Nephron progenitor cell (in vitro differentiated cells): Measurements from ENCODE around the gene RAD1.

Source experiments
- DNase-seq: peaks from one replicate; pipeline ENCODE4 v3.0.0; 2021
- H3K27ac Mint-ChIP-seq: 2 replicates; pipeline ENCODE4 v1.8.0; 2021; ENCODE audit warnings: mild to moderate bottlenecking, moderate library complexity, mixed read lengths
- H3K27me3 Mint-ChIP-seq: 2 replicates; pipeline ENCODE4 v1.8.0; 2021; ENCODE audit warnings: mild to moderate bottlenecking, low read depth, mixed read lengths; ENCODE audit not compliant: poor library complexity
- H3K36me3 Mint-ChIP-seq: 2 replicates; pipeline ENCODE4 v1.8.0; 2021; ENCODE audit warnings: low read depth, mixed read lengths
- H3K4me1 Mint-ChIP-seq: 2 replicates; pipeline ENCODE4 v1.8.0; 2021; ENCODE audit warnings: mixed read lengths
- H3K4me3 Mint-ChIP-seq: 2 replicates; pipeline ENCODE4 v1.8.0; 2021; ENCODE audit warnings: mild to moderate bottlenecking, moderate library complexity, mixed read lengths
- H3K9me3 Mint-ChIP-seq: 2 replicates; pipeline ENCODE4 v1.8.0; 2021; ENCODE audit warnings: mild to moderate bottlenecking, moderate library complexity, mixed read lengths
- CTCF ChIP-seq: fragments of 200-600 bp; sonication (generic); IDR thresholded peaks from 2 replicates; pipeline ENCODE4 v1.5.0; 2021; ENCODE audit warnings: antibody characterized with exemption

Gene RAD1

GRCh38 chr5:34915139-34915855 is at the start of gene RAD1, which contains the start of gene BRIX1:
Gene RAD1 (minus strand): TSS chr5:34915504. CDS start chr5:34914892, 612 bp downstream.
Gene BRIX1 (plus strand): TSS chr5:34915711. CDS start chr5:34915739, 28 bp downstream.
- no peak for TF ChIP-seq CTCF
- Mint-ChIP-seq H3K27me3 (no peaks in the 10 kb centered on the region), H3K4me1 (peaks cover 33% of the 10 kb centered on the region), H3K4me3 (no peak within 1 kb of the TSS), H3K36me3 (peaks cover 33% of the 10 kb centered on the region), H3K9me3 (no peaks in the 10 kb centered on the region), H3K27ac (peak within 1 kb of the TSS; percentile 50)
- peak; percentile 92 for DNase-seq

GRCh38 chr5:34959323-34959722 is 44.0 kb upstream of the RAD1 start:
- H3K36me3 Mint-ChIP-seq: peaks cover 20% of the 10 kb centered on the region
- DNase-seq: no peak
- TF ChIP-seq CTCF: no peak
- no peaks in the 10 kb centered on the region for H3K9me3 Mint-ChIP-seq
- H3K4me3 Mint-ChIP-seq: no peak overlapping the region
- H3K4me1 Mint-ChIP-seq: no peaks in the 10 kb centered on the region
- no peak overlapping the region for H3K27ac Mint-ChIP-seq
- H3K27me3 Mint-ChIP-seq: no peaks in the 10 kb centered on the region

GRCh38 chr5:34957857-34958690 is 42.8 kb upstream of the RAD1 start:
- peak; percentile 65 for TF ChIP-seq CTCF
- peaks cover 27% of the 10 kb centered on the region for H3K36me3 Mint-ChIP-seq

GRCh38 chr5:34957321-34957720 is 42.0 kb upstream of the RAD1 start:
- no peak for TF ChIP-seq CTCF
- H3K27me3 Mint-ChIP-seq: no peaks in the 10 kb centered on the region
- no peaks in the 10 kb centered on the region for H3K9me3 Mint-ChIP-seq
- H3K4me1 Mint-ChIP-seq: no peaks in the 10 kb centered on the region
- DNase-seq: no peak
- no peak overlapping the region for H3K4me3 Mint-ChIP-seq
- peaks cover 34% of the 10 kb centered on the region for H3K36me3 Mint-ChIP-seq
- no peak overlapping the region for H3K27ac Mint-ChIP-seq

More at GRCh38 chr5:34957857-34958690, 42.8 kb upstream of the RAD1 start:
- no peaks in the 10 kb centered on the region for H3K4me1 Mint-ChIP-seq
- H3K27me3 Mint-ChIP-seq: no peaks in the 10 kb centered on the region
- peak; percentile 11 for DNase-seq
- no peak overlapping the region for H3K27ac Mint-ChIP-seq
- H3K9me3 Mint-ChIP-seq: no peaks in the 10 kb centered on the region
- H3K4me3 Mint-ChIP-seq: no peak overlapping the region

GRCh38 chr5:34944460-34945047 is 29.2 kb upstream of the RAD1 start:
- no peak for TF ChIP-seq CTCF
- Mint-ChIP-seq H3K27ac (no peak overlapping the region), H3K36me3 (peaks cover 71% of the 10 kb centered on the region), H3K9me3 (no peaks in the 10 kb centered on the region), H3K27me3 (no peaks in the 10 kb centered on the region), H3K4me1 (no peaks in the 10 kb centered on the region), H3K4me3 (no peak overlapping the region)
- no peak for DNase-seq
